D721Med (cell line): ENCODE results near the gene COL4A2.

ENCODE experiments used
- DNase-seq: peaks from one replicate; pipeline ENCODE4 v3.0.0; 2011; ENCODE audit warnings: low spot score; ENCODE audit not compliant: insufficient read length
- FAIRE-seq: peaks from 2 replicates; lab custom pipeline; 2011; peaks lifted over from hg19 to GRCh38; lab: Jason Lieb, UNC
- TF ChIP-seq, protein P1 (sequence below): IDR thresholded peaks from 2 replicates; pipeline ENCODE4 v1.5.1; 2012; ENCODE audit warnings: mild to moderate bottlenecking, control low read depth; ENCODE audit not compliant: insufficient read depth; ENCODE audit errors: missing control alignments

Gene COL4A2

DNA sequence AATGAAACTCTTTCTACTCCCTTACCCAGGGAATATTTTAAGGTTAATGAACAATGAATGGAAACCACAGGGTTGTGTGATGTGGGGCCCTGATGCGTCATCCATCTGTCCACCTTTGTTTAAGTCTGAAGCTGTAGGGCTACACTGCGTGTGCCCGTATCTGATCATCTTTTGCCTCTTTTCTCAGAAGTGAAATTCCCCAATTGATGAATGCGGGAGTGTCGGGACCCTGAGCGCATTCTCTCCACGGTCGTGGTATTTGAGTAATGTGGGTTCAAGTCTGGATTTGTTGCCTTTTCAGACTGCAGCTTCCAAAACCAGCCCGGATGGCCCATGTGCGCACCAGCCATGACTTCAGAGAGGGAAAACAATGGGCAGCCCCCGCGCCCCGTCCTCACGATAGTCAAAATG, 112.3 kb downstream of the COL4A2 start:
- FAIRE-seq (no peak), DNase-seq (no peak)
- TF ChIP-seq, protein P1, sequence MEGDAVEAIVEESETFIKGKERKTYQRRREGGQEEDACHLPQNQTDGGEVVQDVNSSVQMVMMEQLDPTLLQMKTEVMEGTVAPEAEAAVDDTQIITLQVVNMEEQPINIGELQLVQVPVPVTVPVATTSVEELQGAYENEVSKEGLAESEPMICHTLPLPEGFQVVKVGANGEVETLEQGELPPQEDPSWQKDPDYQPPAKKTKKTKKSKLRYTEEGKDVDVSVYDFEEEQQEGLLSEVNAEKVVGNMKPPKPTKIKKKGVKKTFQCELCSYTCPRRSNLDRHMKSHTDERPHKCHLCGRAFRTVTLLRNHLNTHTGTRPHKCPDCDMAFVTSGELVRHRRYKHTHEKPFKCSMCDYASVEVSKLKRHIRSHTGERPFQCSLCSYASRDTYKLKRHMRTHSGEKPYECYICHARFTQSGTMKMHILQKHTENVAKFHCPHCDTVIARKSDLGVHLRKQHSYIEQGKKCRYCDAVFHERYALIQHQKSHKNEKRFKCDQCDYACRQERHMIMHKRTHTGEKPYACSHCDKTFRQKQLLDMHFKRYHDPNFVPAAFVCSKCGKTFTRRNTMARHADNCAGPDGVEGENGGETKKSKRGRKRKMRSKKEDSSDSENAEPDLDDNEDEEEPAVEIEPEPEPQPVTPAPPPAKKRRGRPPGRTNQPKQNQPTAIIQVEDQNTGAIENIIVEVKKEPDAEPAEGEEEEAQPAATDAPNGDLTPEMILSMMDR, result no peak

DNA sequence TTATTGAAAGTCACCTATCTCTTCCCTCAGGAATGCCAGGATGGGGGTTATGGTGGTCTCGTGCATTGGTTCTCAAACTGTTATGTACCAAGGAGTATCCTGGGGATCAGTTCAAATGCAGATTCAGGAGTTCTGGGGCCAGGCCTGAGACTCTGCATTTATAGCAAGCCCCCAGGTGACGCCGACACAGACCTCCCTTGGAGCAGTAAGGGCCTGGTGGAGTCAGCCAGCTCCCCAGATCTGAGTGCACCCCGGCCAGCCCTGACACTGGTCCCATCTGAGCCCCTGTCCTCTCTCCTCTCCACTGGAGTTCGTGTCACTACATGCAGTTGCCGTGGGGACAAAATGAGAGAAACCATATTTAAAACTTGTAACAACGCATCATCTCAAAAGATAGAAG, 112.9 kb downstream of the COL4A2 start:
- TF ChIP-seq, protein P1, result no peak
- DNase-seq (no peak), FAIRE-seq (no peak)

DNA sequence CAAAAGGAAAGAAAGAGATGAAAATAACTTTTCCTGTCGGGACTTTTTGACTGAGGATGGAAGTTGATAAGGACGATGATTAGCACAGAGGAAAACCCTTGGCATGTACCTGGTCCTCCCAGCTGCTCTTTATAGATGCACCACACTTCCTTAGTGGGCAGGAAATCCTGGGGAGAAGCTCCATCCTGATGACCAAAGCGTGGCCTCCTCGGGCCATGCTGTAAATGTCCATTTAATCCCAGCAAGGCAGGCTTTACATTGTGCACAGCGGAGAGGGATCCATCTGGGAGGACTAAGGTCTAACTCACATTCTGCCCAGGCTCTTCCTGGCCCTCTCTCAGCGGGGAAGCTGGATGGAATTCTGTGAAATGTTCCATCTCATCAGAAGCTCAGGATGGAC, 113.5 kb downstream of the COL4A2 start:
- FAIRE-seq, result no peak
- TF ChIP-seq, protein P1, result no peak
- DNase-seq, result no peak

DNA sequence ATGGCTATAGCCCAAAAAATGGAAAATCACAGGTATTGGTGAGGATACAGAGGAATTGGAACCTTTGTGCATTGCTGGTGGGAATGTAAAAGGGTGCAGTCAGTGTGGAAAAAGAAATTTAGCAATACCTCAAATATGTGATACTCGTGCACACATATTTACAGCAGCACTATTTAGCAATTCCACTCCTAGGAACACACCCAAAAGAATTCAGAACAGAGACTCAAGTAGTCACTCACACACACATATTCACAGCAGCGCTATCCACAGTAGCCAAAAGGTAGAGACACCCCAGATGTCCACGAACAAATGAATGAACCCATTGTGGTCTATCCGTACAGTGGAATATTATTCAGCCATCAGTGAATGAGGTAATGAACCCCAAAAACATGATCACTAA, 114.0 kb downstream of the COL4A2 start:
- no peak for DNase-seq
- FAIRE-seq, result no peak
- TF ChIP-seq, protein P1, result no peak

DNA sequence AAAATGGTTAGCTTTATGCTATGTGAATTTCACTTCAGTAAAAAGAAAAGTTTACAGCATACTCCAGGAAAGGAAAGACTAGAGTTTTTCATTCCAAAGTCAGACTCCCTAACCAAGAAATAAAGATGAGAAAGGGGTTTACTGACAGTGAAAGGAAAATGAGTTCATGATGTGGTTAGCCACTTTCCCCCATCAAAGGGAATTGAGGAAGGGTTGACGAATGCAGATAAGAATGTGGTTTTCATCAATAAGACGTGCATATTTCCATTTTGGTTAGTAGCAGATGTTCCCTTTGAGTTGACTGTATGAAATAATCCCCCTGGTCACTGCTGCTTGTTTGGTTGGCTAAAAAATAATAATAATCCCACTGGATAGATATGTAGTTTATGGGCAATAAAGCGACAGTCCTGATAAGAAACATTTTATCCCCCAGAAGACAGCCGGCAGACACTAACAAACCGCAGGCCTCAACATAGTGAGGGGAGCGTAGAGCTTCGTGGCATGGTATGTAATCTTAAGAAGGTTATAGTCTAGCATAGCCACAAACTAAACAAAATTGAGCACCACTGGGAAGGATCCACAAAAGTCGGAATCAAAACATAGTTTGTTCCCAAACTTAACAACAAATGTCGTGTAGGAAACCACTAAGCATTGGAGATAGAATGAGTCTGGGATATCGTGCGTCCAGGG, 114.8 kb downstream of the COL4A2 start:
- DNase-seq, result no peak
- no peak for FAIRE-seq
- TF ChIP-seq, protein P1, result no peak

DNA sequence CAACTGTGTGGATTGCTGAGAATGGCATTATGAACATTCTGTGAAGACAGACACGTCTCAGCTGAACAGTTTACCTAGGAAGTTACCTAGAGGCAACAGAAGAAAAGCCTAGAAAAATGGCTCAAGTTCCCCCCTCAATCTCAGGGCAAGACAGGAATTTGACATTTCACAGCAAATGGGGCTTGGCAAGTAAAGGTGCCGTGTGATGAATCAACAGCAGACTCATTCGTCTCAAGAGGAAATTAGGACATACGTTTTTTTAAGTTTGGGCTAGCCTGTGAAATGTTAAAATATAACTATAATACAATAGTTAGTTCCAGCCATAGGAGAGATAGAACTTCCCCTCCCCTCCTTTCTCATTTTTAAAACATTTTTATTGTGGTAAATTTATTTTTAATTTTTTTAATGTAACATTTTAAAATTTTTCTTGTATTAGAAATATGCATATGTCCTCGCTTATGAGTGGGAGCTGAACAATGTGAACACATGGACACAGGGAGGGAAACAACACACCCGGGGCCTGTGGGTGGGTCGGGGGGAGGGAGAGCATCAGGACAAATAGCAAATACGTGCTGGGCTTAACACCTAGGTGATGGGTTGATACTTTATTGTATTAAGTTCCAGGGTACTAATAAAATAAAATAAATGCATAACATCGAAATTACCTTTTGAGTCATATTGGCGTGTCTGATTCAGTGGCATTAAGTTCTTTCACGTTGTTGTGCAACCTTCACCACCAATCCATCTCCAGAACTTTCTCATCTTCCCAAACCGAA, 116.0 kb downstream of the COL4A2 start:
- TF ChIP-seq, protein P1, result no peak
- DNase-seq (no peak), FAIRE-seq (no peak)
